HEK293 (cell line): ENCODE data around the gene C1orf35.

ENCODE experiments used
- CTCF ChIA-PET: fragments of 350-600 bp; formaldehyde crosslinking; extraction: SDS; loops from one replicate; lab custom pipeline; 2021; ENCODE audit warnings: antibody characterized with exemption; lab: Yijun Ruan, JAX
- POLR2A ChIA-PET: fragments of 300-600 bp; formaldehyde crosslinking; extraction: SDS; loops from one replicate; lab custom pipeline; 2020; ENCODE audit warnings: antibody characterized with exemption, inconsistent platforms; lab: Yijun Ruan, JAX
- H3K27ac ChIP-seq: fragments of 200-500 bp; sonication (Bioruptor generic); 2 replicates; pipeline ENCODE4 v1.5.1; 2014; ENCODE audit warnings: low read depth, low read length, control low read depth, inconsistent platforms; ENCODE audit errors: extremely low read depth
- H3K36me3 ChIP-seq, 2 experiments: fragments of 200-500 bp in 1 of 2; sonication (Bioruptor generic) in 1 of 2; 1 replicate in 1 of 2; 2 replicates in 1 of 2; pipeline ENCODE4 v1.5.1; 2014 to 2017; ENCODE audit warnings: inconsistent platforms in 2 of 2, low read length in 2 of 2; ENCODE audit not compliant: control insufficient read depth in 2 of 2, insufficient read depth in 1 of 2
- H3K4me1 ChIP-seq: fragments of 200-500 bp; sonication (Bioruptor generic); 2 replicates; pipeline ENCODE4 v1.5.1; 2014; ENCODE audit warnings: mild to moderate bottlenecking, low read length, inconsistent platforms; ENCODE audit not compliant: control insufficient read depth, insufficient read depth
- H3K4me3 ChIP-seq: 2 replicates; pipeline ENCODE4 v1.5.1; 2011; ENCODE audit warnings: low read depth, mild to moderate bottlenecking, control low read depth, low read length, moderate library complexity
- H3K9me3 ChIP-seq: fragments of 200-500 bp; sonication (Bioruptor generic); 2 replicates; pipeline ENCODE4 v1.5.1; 2014; ENCODE audit warnings: low read depth, low read length, inconsistent platforms; ENCODE audit not compliant: control insufficient read depth, insufficient read depth
- GLIS1 ChIP-seq: fragments of 450-650 bp; formaldehyde crosslinking; IDR thresholded peaks from 2 replicates; pipeline ENCODE4 v1.5.1; 2016; ENCODE audit warnings: missing biosample characterization, missing genetic modification characterization
- GLIS2 ChIP-seq: fragments of 450-650 bp; formaldehyde crosslinking; IDR thresholded peaks from 2 replicates; pipeline ENCODE4 v1.5.1; 2016; ENCODE audit warnings: missing biosample characterization, missing genetic modification characterization
- IKZF3 ChIP-seq: fragments of 450-650 bp; IDR thresholded peaks from 2 replicates; pipeline ENCODE4 v1.5.0; 2018; ENCODE audit warnings: missing biosample characterization, mild to moderate bottlenecking, missing genetic modification characterization, moderate library complexity
- KLF17 ChIP-seq: fragments of 450-650 bp; formaldehyde crosslinking; IDR thresholded peaks from 2 replicates; pipeline ENCODE4 v1.5.1; 2016; ENCODE audit warnings: missing biosample characterization, missing genetic modification characterization
- SP3 ChIP-seq: fragments of 450-650 bp; formaldehyde crosslinking; IDR thresholded peaks from 2 replicates; pipeline ENCODE4 v1.5.1; 2016; ENCODE audit warnings: missing biosample characterization, missing genetic modification characterization
- TRIM28 ChIP-seq: IDR thresholded peaks from 2 replicates; pipeline ENCODE4 v1.6.1; 2011; ENCODE audit warnings: low read length, control low read depth, borderline replicate concordance
- ZEB2 ChIP-seq: fragments of 450-650 bp; formaldehyde crosslinking; IDR thresholded peaks from 2 replicates; pipeline ENCODE4 v1.5.1; 2016; ENCODE audit warnings: missing biosample characterization, missing genetic modification characterization
- ZNF10 ChIP-seq: fragments of 450-650 bp; formaldehyde crosslinking; IDR thresholded peaks from 2 replicates; pipeline ENCODE4 v1.5.1; 2017; ENCODE audit warnings: missing biosample characterization, missing genetic modification characterization
- ZNF19 ChIP-seq: fragments of 450-650 bp; formaldehyde crosslinking; IDR thresholded peaks from 2 replicates; pipeline ENCODE4; 2016; ENCODE audit warnings: missing biosample characterization, missing genetic modification characterization, low read depth
- ZNF274 ChIP-seq, 2 experiments: fragments of 200-500 bp in 1 of 2; fragments of 450-650 bp in 1 of 2; sonication (Bioruptor generic) in 1 of 2; formaldehyde crosslinking in 1 of 2; IDR thresholded peaks; 2 replicates each; pipeline versions ENCODE4 v1.5.1 to v1.6.1; 2014 to 2016; ENCODE audit warnings: borderline replicate concordance in 1 of 2, inconsistent platforms in 1 of 2, low read length in 1 of 2, missing biosample characterization in 1 of 2, missing genetic modification characterization in 1 of 2
- ZNF292 ChIP-seq: fragments of 450-650 bp; formaldehyde crosslinking; IDR thresholded peaks from 2 replicates; pipeline ENCODE4 v1.5.1; 2016; ENCODE audit warnings: low read depth, missing biosample characterization, missing genetic modification characterization, borderline replicate concordance
- ZNF335 ChIP-seq: fragments of 450-650 bp; formaldehyde crosslinking; conservative IDR thresholded peaks from 2 replicates; pipeline ENCODE4 v1.5.1; 2016; ENCODE audit warnings: missing biosample characterization, missing genetic modification characterization
- ZNF341 ChIP-seq: fragments of 450-650 bp; formaldehyde crosslinking; IDR thresholded peaks from 2 replicates; pipeline ENCODE4; 2016; ENCODE audit warnings: low read depth, missing biosample characterization, missing genetic modification characterization
- ZNF366 ChIP-seq: fragments of 450-650 bp; formaldehyde crosslinking; conservative IDR thresholded peaks from 2 replicates; pipeline ENCODE4 v1.5.1; 2016; ENCODE audit warnings: missing biosample characterization, missing genetic modification characterization
- ZNF37A ChIP-seq: fragments of 450-650 bp; IDR thresholded peaks from 2 replicates; pipeline ENCODE4 v1.5.1; 2018; ENCODE audit warnings: missing biosample characterization, missing genetic modification characterization
- ZNF433 ChIP-seq: fragments of 450-650 bp; formaldehyde crosslinking; IDR thresholded peaks from 2 replicates; pipeline ENCODE4 v1.5.1; 2016; ENCODE audit warnings: missing biosample characterization, missing genetic modification characterization, low read depth
- ZNF501 ChIP-seq: fragments of 450-650 bp; formaldehyde crosslinking; IDR thresholded peaks from 2 replicates; pipeline ENCODE4 v1.5.1; 2016; ENCODE audit warnings: missing biosample characterization, missing genetic modification characterization
- ZNF600 ChIP-seq: fragments of 450-650 bp; formaldehyde crosslinking; IDR thresholded peaks from 2 replicates; pipeline ENCODE4 v1.5.1; 2016; ENCODE audit warnings: missing biosample characterization, missing genetic modification characterization
- ZNF610 ChIP-seq: fragments of 450-650 bp; formaldehyde crosslinking; IDR thresholded peaks from 2 replicates; pipeline ENCODE4 v1.5.1; 2016; ENCODE audit warnings: missing biosample characterization, missing genetic modification characterization, borderline replicate concordance
- ZNF623 ChIP-seq: fragments of 450-650 bp; formaldehyde crosslinking; IDR thresholded peaks from 2 replicates; pipeline ENCODE4 v1.5.1; 2016; ENCODE audit warnings: missing biosample characterization, missing genetic modification characterization
- ZNF785 ChIP-seq: fragments of 450-650 bp; formaldehyde crosslinking; IDR thresholded peaks from 2 replicates; pipeline ENCODE4 v1.5.1; 2016; ENCODE audit warnings: missing biosample characterization, missing genetic modification characterization
- ZSCAN23 ChIP-seq: fragments of 450-650 bp; formaldehyde crosslinking; IDR thresholded peaks from 2 replicates; pipeline ENCODE4 v1.5.1; 2016; ENCODE audit warnings: missing biosample characterization, missing genetic modification characterization
- TF ChIP-seq, protein P1 (sequence below): fragments of 450-650 bp; formaldehyde crosslinking; IDR thresholded peaks from 2 replicates; pipeline ENCODE4 v1.5.1; 2016; ENCODE audit warnings: missing biosample characterization, missing genetic modification characterization
- TF ChIP-seq, protein P2 (sequence below): fragments of 450-650 bp; IDR thresholded peaks from 2 replicates; pipeline ENCODE4 v1.5.1; 2018; ENCODE audit warnings: missing biosample characterization, mild to moderate bottlenecking, missing genetic modification characterization
- TF ChIP-seq, protein P3 (sequence below): fragments of 450-650 bp; formaldehyde crosslinking; IDR thresholded peaks from 2 replicates; pipeline ENCODE4 v1.5.1; 2017; ENCODE audit warnings: missing biosample characterization, mild to moderate bottlenecking, missing genetic modification characterization, moderate library complexity
- TF ChIP-seq, protein P4 (sequence below): fragments of 450-650 bp; formaldehyde crosslinking; IDR thresholded peaks from 2 replicates; pipeline ENCODE4 v1.5.1; 2016; ENCODE audit warnings: missing biosample characterization, missing genetic modification characterization

Gene C1orf35

DNA sequence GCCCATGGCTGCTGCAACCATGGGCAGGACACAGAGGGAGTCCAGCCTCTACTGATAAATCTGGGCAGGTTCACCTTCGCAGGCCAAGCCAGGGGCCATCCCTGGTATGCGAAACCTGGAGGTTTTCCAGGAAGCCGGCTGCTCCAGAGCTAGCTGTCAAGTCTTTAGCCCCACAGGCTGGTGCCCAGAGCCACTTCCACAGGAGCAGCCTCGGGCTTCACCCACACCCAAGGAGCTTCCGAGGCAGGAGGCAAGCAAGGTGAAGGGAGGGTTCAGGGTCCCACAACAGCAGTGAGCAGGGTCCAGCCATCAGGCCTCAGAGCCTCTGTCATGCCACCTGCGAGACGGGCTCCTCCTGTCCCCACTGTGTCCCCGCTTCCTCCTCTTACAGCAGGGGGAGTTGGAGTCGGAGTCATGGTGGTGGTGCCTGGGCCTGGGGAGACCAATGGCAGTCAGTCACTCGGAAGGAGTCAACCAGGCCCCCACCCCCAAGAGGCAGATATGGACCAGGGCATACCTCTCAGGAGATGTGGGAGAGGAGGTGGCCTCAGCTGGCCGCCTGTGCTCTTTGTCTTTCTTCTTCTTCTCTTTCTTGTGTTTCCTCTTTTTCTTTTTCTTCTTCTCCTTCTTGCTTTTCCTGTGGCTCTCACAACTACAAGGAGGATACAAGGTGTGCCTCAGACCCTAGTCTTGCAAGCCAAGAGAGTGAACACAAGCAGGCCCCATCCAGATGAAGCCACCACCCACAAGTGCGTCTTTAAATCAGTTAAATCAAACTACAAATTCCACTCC, 2.1 kb downstream of the C1orf35 start:
- Histone ChIP-seq H3K36me3 (peaks cover 6 to 68% of the 10 kb centered on the region in 2 experiments; a peak in 2 of 3 replicates), H3K4me3 (no peak overlapping the region), H3K9me3 (no peaks in the 10 kb centered on the region)
- TF ChIP-seq ZNF623: no peak
- TF ChIP-seq ZNF433 (tag by site-specific recombination): no peak
- no peak for TF ChIP-seq ZNF274 (IDR thresholded peaks at IDR 0.05; ENCODE audit: low read length)
- TF ChIP-seq ZNF274 (tag by site-specific recombination; IDR thresholded peaks at IDR 0.05; ENCODE audit: borderline replicate concordance): no peak
- TF ChIP-seq ZNF10: 0 out of 2 replicates have a peak, but pooled peaks have one; percentile 60
- peak; percentile 8; the same call in 1 of the 2 replicates for TF ChIP-seq GLIS2 (tag by site-specific recombination)
- no peak for TF ChIP-seq SP3
- TF ChIP-seq ZNF335 (tag by site-specific recombination): no peak
- TF ChIP-seq ZNF341: no peak
- 0 out of 2 replicates have a peak, but pooled peaks have one; percentile 9 for TF ChIP-seq ZNF501 (tag by site-specific recombination)
- TF ChIP-seq, protein P1, sequence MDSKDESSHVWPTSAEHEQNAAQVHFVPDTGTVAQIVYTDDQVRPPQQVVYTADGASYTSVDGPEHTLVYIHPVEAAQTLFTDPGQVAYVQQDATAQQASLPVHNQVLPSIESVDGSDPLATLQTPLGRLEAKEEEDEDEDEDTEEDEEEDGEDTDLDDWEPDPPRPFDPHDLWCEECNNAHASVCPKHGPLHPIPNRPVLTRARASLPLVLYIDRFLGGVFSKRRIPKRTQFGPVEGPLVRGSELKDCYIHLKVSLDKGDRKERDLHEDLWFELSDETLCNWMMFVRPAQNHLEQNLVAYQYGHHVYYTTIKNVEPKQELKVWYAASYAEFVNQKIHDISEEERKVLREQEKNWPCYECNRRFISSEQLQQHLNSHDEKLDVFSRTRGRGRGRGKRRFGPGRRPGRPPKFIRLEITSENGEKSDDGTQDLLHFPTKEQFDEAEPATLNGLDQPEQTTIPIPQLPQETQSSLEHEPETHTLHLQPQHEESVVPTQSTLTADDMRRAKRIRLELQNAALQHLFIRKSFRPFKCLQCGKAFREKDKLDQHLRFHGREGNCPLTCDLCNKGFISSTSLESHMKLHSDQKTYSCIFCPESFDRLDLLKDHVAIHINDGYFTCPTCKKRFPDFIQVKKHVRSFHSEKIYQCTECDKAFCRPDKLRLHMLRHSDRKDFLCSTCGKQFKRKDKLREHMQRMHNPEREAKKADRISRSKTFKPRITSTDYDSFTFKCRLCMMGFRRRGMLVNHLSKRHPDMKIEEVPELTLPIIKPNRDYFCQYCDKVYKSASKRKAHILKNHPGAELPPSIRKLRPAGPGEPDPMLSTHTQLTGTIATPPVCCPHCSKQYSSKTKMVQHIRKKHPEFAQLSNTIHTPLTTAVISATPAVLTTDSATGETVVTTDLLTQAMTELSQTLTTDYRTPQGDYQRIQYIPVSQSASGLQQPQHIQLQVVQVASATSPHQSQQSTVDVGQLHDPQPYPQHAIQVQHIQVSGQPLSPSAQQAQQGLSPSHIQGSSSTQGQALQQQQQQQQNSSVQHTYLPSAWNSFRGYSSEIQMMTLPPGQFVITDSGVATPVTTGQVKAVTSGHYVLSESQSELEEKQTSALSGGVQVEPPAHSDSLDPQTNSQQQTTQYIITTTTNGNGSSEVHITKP: no peak
- TF ChIP-seq ZNF610 (tag by site-specific recombination): no peak
- no peak for TF ChIP-seq ZNF19 (tag by site-specific recombination)
- TF ChIP-seq GLIS1 (tag by site-specific recombination): peak; percentile 14; the same call in 1 of the 2 replicates
- TF ChIP-seq, protein P2, sequence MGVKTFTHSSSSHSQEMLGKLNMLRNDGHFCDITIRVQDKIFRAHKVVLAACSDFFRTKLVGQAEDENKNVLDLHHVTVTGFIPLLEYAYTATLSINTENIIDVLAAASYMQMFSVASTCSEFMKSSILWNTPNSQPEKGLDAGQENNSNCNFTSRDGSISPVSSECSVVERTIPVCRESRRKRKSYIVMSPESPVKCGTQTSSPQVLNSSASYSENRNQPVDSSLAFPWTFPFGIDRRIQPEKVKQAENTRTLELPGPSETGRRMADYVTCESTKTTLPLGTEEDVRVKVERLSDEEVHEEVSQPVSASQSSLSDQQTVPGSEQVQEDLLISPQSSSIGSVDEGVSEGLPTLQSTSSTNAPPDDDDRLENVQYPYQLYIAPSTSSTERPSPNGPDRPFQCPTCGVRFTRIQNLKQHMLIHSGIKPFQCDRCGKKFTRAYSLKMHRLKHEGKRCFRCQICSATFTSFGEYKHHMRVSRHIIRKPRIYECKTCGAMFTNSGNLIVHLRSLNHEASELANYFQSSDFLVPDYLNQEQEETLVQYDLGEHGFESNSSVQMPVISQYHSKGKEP: no peak
- no peak for TF ChIP-seq ZSCAN23 (tag by site-specific recombination)
- TF ChIP-seq TRIM28: no peak
- TF ChIP-seq KLF17 (tag by site-specific recombination): 0 out of 2 replicates have a peak, but pooled peaks have one; percentile 9
- no peak for TF ChIP-seq ZNF785 (tag by site-specific recombination)
- peak; percentile 76 for TF ChIP-seq ZNF366 (tag by site-specific recombination)
- TF ChIP-seq ZNF292 (tag by site-specific recombination): peak; percentile 3; the same call in 1 of the 2 replicates
- peak; percentile 44; the same call in 1 of the 2 replicates for TF ChIP-seq IKZF3 (tag by site-specific recombination)
- TF ChIP-seq, protein P3, sequence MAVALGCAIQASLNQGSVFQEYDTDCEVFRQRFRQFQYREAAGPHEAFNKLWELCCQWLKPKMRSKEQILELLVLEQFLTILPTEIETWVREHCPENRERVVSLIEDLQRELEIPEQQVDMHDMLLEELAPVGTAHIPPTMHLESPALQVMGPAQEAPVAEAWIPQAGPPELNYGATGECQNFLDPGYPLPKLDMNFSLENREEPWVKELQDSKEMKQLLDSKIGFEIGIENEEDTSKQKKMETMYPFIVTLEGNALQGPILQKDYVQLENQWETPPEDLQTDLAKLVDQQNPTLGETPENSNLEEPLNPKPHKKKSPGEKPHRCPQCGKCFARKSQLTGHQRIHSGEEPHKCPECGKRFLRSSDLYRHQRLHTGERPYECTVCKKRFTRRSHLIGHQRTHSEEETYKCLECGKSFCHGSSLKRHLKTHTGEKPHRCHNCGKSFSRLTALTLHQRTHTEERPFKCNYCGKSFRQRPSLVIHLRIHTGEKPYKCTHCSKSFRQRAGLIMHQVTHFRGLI: no peak
- TF ChIP-seq, protein P4, sequence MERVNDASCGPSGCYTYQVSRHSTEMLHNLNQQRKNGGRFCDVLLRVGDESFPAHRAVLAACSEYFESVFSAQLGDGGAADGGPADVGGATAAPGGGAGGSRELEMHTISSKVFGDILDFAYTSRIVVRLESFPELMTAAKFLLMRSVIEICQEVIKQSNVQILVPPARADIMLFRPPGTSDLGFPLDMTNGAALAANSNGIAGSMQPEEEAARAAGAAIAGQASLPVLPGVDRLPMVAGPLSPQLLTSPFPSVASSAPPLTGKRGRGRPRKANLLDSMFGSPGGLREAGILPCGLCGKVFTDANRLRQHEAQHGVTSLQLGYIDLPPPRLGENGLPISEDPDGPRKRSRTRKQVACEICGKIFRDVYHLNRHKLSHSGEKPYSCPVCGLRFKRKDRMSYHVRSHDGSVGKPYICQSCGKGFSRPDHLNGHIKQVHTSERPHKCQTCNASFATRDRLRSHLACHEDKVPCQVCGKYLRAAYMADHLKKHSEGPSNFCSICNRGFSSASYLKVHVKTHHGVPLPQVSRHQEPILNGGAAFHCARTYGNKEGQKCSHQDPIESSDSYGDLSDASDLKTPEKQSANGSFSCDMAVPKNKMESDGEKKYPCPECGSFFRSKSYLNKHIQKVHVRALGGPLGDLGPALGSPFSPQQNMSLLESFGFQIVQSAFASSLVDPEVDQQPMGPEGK (tag by site-specific recombination): peak; percentile 60; the same call in 1 of the 2 replicates
- no peak; the same call in 1 of the 2 replicates for TF ChIP-seq ZEB2
- no peak for TF ChIP-seq ZNF37A (tag by site-specific recombination)
- TF ChIP-seq ZNF600: peak; percentile 72
- TF ChIP-seq, all 188 proteins: peak for 10
- Histone ChIP-seq H3K27ac (peak overlapping the region; percentile 82), H3K4me1 (no peaks in the 10 kb centered on the region; the same call in 1 of the 2 replicates)
- ChIA-PET CTCF (interaction anchor here (1.3 to 4.3 kb wide), 2 partner anchors 102 to 339 kb away, joined by 3 to 20 read pairs; no protein-coding TSS in a partner anchor), POLR2A (interaction anchor here (0.7 to 4.5 kb wide), 5 partner anchors 7 to 333 kb away, joined by 3 to 21 read pairs (median 4); partner anchors contain the start of gene ARF1)
